ENCODE data around the gene LDB3.

DNA sequence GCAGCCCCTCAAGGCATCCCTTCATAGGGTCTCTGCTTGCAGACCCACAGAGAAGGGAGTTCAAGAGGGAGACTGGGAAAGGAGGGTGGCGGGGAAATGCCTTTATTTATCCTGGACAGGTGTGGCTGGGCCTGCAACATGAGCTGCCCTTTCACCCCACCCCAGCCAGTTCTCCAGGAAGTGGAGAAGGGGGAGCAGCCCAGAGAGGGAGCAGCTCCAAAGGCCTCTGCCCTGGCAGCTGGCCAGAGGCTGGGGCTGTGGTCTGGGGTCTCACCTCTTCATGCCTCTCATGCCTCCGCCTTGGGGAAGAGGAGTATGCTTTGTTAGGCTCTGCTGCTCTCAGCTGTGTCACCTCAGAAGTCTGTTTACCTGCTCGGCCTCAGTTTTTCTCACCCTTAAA, 3.1 kb downstream of the LDB3 start:
- no peak for TF ChIP-seq EZH2 (IDR thresholded peaks at IDR 0.05; ENCODE audit: borderline replicate concordance, low read depth, low read length, severe bottlenecking)
- TF ChIP-seq, protein P1, sequence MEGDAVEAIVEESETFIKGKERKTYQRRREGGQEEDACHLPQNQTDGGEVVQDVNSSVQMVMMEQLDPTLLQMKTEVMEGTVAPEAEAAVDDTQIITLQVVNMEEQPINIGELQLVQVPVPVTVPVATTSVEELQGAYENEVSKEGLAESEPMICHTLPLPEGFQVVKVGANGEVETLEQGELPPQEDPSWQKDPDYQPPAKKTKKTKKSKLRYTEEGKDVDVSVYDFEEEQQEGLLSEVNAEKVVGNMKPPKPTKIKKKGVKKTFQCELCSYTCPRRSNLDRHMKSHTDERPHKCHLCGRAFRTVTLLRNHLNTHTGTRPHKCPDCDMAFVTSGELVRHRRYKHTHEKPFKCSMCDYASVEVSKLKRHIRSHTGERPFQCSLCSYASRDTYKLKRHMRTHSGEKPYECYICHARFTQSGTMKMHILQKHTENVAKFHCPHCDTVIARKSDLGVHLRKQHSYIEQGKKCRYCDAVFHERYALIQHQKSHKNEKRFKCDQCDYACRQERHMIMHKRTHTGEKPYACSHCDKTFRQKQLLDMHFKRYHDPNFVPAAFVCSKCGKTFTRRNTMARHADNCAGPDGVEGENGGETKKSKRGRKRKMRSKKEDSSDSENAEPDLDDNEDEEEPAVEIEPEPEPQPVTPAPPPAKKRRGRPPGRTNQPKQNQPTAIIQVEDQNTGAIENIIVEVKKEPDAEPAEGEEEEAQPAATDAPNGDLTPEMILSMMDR (IDR thresholded peaks at IDR 0.05; ENCODE audit: borderline replicate concordance, extremely low read depth, low read length, poor library complexity, severe bottlenecking) = no peak
